ENCODE measurements around the gene ASTN1. TPM values are rescaled to one million over a fixed set of nuclear protein-coding genes. Genes with fewer than 3 reads are reported as not detected.

ASTN1 gene
- total and polyA plus RNA-seq, 4 experiments from 2014 or later = not detected

- H3K36me3 ChIP-seq (ENCODE audit: insufficient read depth, low read length) = no peaks in the 10 kb centered on the region
- no peak for DNase-seq
- Mint-ChIP-seq H3K9me3 (peaks cover 5 to 15% (median 9%) of the 10 kb centered on the region in 8 donors), H3K27ac (no peak overlapping the region), H3K4me3 (no peak overlapping the region), H3K36me3 (no peaks in the 10 kb centered on the region), H3K27me3 (peaks cover 0 to 2% of the 10 kb centered on the region in 2 donors), H3K4me1 (no peaks in the 10 kb centered on the region)
- CTCF ChIA-PET (ENCODE audit: partially characterized antibody) = no interaction called here
- H3K27ac ChIP-seq (ENCODE audit: low read depth, low read length) = no peak overlapping the region
- H3K4me3 ChIP-seq (ENCODE audit: low read length in 2 of 2) = no peak overlapping the region
- H3K27me3 ChIP-seq (ENCODE audit: insufficient read depth, low read length) = no peaks in the 10 kb centered on the region
- intact Hi-C loops (cut with micrococcal nuclease) = no loop called here
- POLR2A ChIA-PET (ENCODE audit: partially characterized antibody) = no interaction called here
- H3K9me3 ChIP-seq (ENCODE audit: control insufficient read depth in 1 of 2, low read length in 2 of 2) = no peaks in the 10 kb centered on the region
- H3K4me1 ChIP-seq (ENCODE audit: insufficient read depth, low read length) = no peaks in the 10 kb centered on the region
Measured at GRCh38 chr1:176942346-176942745, 222.2 kb downstream of the ASTN1 start.

DNA sequence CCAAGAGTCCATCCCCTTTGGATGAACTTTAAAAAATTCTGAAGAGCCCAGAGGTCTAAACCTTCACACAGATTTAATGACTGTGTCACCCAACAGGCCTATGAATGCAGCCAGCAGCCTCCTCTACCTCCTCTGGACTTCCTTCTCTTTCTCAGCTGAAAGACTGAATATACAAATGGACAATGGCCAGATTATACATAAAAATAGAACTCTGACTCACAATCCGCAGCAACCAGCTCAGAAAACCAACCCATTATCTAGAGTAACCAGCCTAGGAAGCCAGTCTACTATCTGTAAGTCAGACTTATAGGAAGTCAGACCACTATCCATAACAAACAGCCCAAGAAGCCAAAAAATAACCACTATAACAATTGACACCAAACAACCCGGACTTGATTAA lies 224.5 kb downstream of the ASTN1 start:
- Histone ChIP-seq H3K4me3 (ENCODE audit: low read length in 2 of 2) (no peak overlapping the region), H3K9me3 (ENCODE audit: control insufficient read depth in 1 of 2, low read length in 2 of 2) (no peaks in the 10 kb centered on the region), H3K27ac (ENCODE audit: low read depth, low read length) (no peak overlapping the region), H3K36me3 (ENCODE audit: insufficient read depth, low read length) (no peaks in the 10 kb centered on the region), H3K4me1 (ENCODE audit: insufficient read depth, low read length) (no peaks in the 10 kb centered on the region), H3K27me3 (ENCODE audit: insufficient read depth, low read length) (no peaks in the 10 kb centered on the region)
- ChIA-PET CTCF (ENCODE audit: partially characterized antibody) (no interaction called here), POLR2A (ENCODE audit: partially characterized antibody) (no interaction called here)
- no peak overlapping the region for H3K4me3 Mint-ChIP-seq
- peaks cover 0 to 2% of the 10 kb centered on the region in 2 donors for H3K27me3 Mint-ChIP-seq
- H3K4me1 Mint-ChIP-seq = no peaks in the 10 kb centered on the region
- no peak overlapping the region for H3K27ac Mint-ChIP-seq
- no peaks in the 10 kb centered on the region for H3K36me3 Mint-ChIP-seq
- intact Hi-C loops (cut with micrococcal nuclease) = no loop called here
- no peak for DNase-seq
- H3K9me3 Mint-ChIP-seq = peaks cover 5 to 15% (median 9%) of the 10 kb centered on the region in 8 donors

DNA sequence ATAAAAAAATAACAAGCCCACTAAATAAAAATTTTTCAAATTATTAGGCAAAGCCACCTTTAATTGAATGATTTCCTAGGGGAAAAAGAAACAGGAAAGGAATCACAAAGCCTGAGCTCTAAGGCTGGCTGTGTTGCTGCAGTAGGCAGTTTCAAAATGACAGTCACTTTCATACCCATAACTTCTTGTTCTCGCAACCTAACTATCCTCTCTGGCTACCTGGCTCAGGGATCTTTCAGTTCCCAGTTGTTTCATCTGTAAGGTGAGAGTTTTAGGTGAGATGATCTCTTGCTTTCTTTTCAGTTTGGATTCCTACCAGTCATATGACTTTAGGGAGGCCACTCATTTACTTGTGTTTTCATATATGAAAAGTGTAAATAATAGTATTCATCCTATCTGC lies 226.1 kb downstream of the ASTN1 start:
- Histone ChIP-seq H3K27ac (ENCODE audit: low read depth, low read length) (no peak overlapping the region), H3K9me3 (ENCODE audit: control insufficient read depth in 1 of 2, low read length in 2 of 2) (no peaks in the 10 kb centered on the region), H3K4me3 (ENCODE audit: low read length in 2 of 2) (no peak overlapping the region), H3K36me3 (ENCODE audit: insufficient read depth, low read length) (no peaks in the 10 kb centered on the region), H3K4me1 (ENCODE audit: insufficient read depth, low read length) (no peaks in the 10 kb centered on the region), H3K27me3 (ENCODE audit: insufficient read depth, low read length) (no peaks in the 10 kb centered on the region)
- Mint-ChIP-seq H3K4me3 (no peak overlapping the region), H3K27me3 (peaks cover 0 to 2% of the 10 kb centered on the region in 2 donors), H3K4me1 (no peaks in the 10 kb centered on the region), H3K27ac (no peak overlapping the region), H3K36me3 (no peaks in the 10 kb centered on the region), H3K9me3 (peaks cover 5 to 15% (median 9%) of the 10 kb centered on the region in 8 donors)
- ChIA-PET CTCF (ENCODE audit: partially characterized antibody) (no interaction called here), POLR2A (ENCODE audit: partially characterized antibody) (no interaction called here)
- DNase-seq = no peak
- intact Hi-C loops (cut with micrococcal nuclease) = no loop called here

- H3K36me3 Mint-ChIP-seq = no peaks in the 10 kb centered on the region
- no peak overlapping the region for H3K27ac Mint-ChIP-seq
- Histone ChIP-seq H3K4me1 (ENCODE audit: insufficient read depth, low read length) (no peaks in the 10 kb centered on the region), H3K4me3 (ENCODE audit: low read length in 2 of 2) (no peak overlapping the region), H3K27ac (ENCODE audit: low read depth, low read length) (no peak overlapping the region), H3K27me3 (ENCODE audit: insufficient read depth, low read length) (no peaks in the 10 kb centered on the region), H3K36me3 (ENCODE audit: insufficient read depth, low read length) (no peaks in the 10 kb centered on the region), H3K9me3 (ENCODE audit: control insufficient read depth in 1 of 2, low read length in 2 of 2) (no peaks in the 10 kb centered on the region)
- H3K4me1 Mint-ChIP-seq = no peaks in the 10 kb centered on the region
- peaks cover 0 to 2% of the 10 kb centered on the region in 2 donors for H3K27me3 Mint-ChIP-seq
- no peak for DNase-seq
- CTCF ChIA-PET (ENCODE audit: partially characterized antibody) = no interaction called here
- intact Hi-C loops (cut with micrococcal nuclease) = no loop called here
- H3K9me3 Mint-ChIP-seq = peaks cover 0 to 5% (median 2%) of the 10 kb centered on the region in 8 donors
- H3K4me3 Mint-ChIP-seq = no peak overlapping the region
- POLR2A ChIA-PET (ENCODE audit: partially characterized antibody) = no interaction called here
Measured at GRCh38 chr1:176934370-176934769, 230.1 kb downstream of the ASTN1 start.

DNA sequence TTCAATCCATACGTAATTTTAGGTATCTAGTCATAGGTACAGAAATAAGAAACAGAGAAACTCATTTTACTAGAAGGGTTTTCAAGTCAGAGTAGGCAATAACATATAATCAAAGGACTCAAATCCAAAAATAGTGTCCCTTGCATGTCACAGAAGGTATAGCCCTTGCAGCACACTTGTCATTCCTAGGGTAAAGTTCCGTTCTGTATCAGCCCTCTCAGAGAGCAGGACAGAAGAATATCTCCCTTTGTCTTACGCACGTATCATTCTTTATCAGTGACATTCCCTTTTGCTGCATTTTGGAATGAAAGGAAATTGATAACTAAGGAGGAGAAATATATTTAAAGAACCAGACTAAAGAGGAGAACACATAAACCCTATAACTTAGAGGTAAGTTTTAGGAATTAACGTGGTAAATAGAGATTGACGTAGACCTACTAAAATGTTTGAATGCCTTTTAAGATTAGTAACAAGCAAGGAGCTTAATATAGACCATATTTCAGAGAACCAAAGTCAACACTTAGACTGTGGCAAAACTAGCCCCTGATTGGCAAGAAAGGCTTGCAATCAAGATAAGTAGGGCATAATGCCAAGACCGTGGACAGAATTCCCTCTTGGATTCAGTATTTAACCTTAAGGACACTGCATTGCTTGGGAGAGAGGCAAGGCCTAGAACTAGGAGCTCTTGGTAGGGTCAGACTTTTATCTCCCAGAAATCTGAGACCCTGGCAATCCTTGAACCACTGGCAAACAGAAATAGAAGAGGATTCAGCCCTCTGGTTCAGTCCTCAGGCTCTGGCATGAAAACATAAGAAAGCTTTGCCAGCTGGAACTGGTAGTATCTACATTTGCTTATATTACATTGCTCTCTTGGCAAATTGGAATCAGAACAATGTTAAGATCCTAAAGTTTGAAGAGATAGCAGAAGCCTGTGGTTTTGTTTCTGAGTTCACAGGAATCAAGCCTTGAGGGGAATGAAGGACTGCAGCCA lies 232.1 kb downstream of the ASTN1 start:
- Histone ChIP-seq H3K4me3 (ENCODE audit: low read length in 2 of 2) (no peak overlapping the region), H3K27ac (ENCODE audit: low read depth, low read length) (no peak overlapping the region), H3K9me3 (ENCODE audit: control insufficient read depth in 1 of 2, low read length in 2 of 2) (no peaks in the 10 kb centered on the region), H3K27me3 (ENCODE audit: insufficient read depth, low read length) (no peaks in the 10 kb centered on the region), H3K4me1 (ENCODE audit: insufficient read depth, low read length) (no peaks in the 10 kb centered on the region), H3K36me3 (ENCODE audit: insufficient read depth, low read length) (no peaks in the 10 kb centered on the region)
- no peak overlapping the region for H3K27ac Mint-ChIP-seq
- peaks cover 0 to 7% (median 3%) of the 10 kb centered on the region in 8 donors for H3K9me3 Mint-ChIP-seq
- no peaks in the 10 kb centered on the region for H3K4me1 Mint-ChIP-seq
- H3K4me3 Mint-ChIP-seq = no peak overlapping the region
- POLR2A ChIA-PET (ENCODE audit: partially characterized antibody) = no interaction called here
- no peak for DNase-seq
- peaks cover 0 to 2% of the 10 kb centered on the region in 2 donors for H3K27me3 Mint-ChIP-seq
- CTCF ChIA-PET (ENCODE audit: partially characterized antibody) = no interaction called here
- intact Hi-C loops (cut with micrococcal nuclease) = no loop called here
- no peaks in the 10 kb centered on the region for H3K36me3 Mint-ChIP-seq

GRCh38 chr1:176931526-176931925 lies 233.0 kb downstream of the ASTN1 start:
- H3K27ac ChIP-seq (ENCODE audit: low read depth, low read length) = no peak overlapping the region
- Mint-ChIP-seq H3K4me1 (no peaks in the 10 kb centered on the region), H3K36me3 (no peaks in the 10 kb centered on the region), H3K27me3 (peaks cover 2% of the 10 kb centered on the region in 2 donors), H3K27ac (no peak overlapping the region), H3K9me3 (peaks cover 0 to 9% (median 3%) of the 10 kb centered on the region in 8 donors), H3K4me3 (no peak overlapping the region)
- POLR2A ChIA-PET (ENCODE audit: partially characterized antibody) = no interaction called here
- no peak for DNase-seq
- no peaks in the 10 kb centered on the region for H3K4me1 ChIP-seq (ENCODE audit: insufficient read depth, low read length)
- no peak overlapping the region for H3K4me3 ChIP-seq (ENCODE audit: low read length in 2 of 2)
- intact Hi-C loops (cut with micrococcal nuclease) = no loop called here
- no peaks in the 10 kb centered on the region for H3K27me3 ChIP-seq (ENCODE audit: insufficient read depth, low read length)
- CTCF ChIA-PET (ENCODE audit: partially characterized antibody) = no interaction called here
- no peaks in the 10 kb centered on the region for H3K9me3 ChIP-seq (ENCODE audit: control insufficient read depth in 1 of 2, low read length in 2 of 2)
- no peaks in the 10 kb centered on the region for H3K36me3 ChIP-seq (ENCODE audit: insufficient read depth, low read length)

DNA sequence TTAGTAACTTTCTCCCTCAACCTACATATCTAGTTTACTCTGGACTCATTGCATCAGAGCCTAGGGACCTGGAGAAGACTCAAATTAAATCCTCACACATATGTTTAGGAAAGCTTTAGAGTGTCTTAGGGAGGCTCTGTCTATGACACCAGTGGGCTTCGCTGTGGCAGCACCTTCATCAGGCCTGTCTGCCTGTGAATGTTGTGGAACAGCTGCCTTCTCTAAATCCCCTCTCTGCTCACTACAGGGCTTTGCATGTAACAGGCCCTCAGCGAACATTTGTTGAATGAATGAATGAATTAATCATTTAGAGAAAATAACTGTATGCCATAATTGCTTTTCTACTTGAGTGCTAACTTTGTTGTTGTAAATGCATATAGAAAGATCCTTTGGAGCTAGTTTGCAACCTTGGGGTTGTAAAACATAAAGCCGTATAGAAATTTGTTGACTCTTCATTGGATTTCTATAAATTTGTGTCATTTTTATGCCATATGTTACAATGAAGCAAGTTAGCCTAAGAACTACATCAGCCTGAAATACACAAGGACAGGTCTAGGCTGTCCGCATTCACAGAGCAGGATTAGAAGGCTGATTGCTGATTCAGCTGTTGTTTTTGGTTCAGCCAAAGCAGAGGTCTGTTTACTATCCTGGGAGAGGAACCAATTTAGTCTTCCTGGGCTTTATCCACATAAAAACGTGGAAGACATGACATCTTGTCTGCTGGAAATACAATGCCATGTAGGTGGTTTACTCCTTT lies 238.0 kb downstream of the ASTN1 start:
- no peak overlapping the region for H3K4me3 Mint-ChIP-seq
- H3K27me3 ChIP-seq (ENCODE audit: insufficient read depth, low read length) = no peaks in the 10 kb centered on the region
- peaks cover 0 to 9% (median 3%) of the 10 kb centered on the region in 8 donors for H3K9me3 Mint-ChIP-seq
- ChIA-PET POLR2A (ENCODE audit: partially characterized antibody) (no interaction called here), CTCF (ENCODE audit: partially characterized antibody) (interaction anchor here (1.1 kb wide), 1 partner anchor 9 kb away, joined by 3 read pairs; no protein-coding TSS in a partner anchor)
- H3K27me3 Mint-ChIP-seq = peaks cover 1 to 3% of the 10 kb centered on the region in 2 donors
- intact Hi-C loops (cut with micrococcal nuclease) = no loop called here
- H3K4me3 ChIP-seq (ENCODE audit: low read length in 2 of 2) = no peak overlapping the region
- no peaks in the 10 kb centered on the region for H3K4me1 ChIP-seq (ENCODE audit: insufficient read depth, low read length)
- H3K4me1 Mint-ChIP-seq = no peaks in the 10 kb centered on the region
- no peak overlapping the region for H3K27ac Mint-ChIP-seq
- no peak overlapping the region for H3K27ac ChIP-seq (ENCODE audit: low read depth, low read length)
- H3K36me3 ChIP-seq (ENCODE audit: insufficient read depth, low read length) = no peaks in the 10 kb centered on the region
- H3K9me3 ChIP-seq (ENCODE audit: control insufficient read depth in 1 of 2, low read length in 2 of 2) = no peaks in the 10 kb centered on the region
- no peaks in the 10 kb centered on the region for H3K36me3 Mint-ChIP-seq
- no peak for DNase-seq

Data from CD4-positive, alpha-beta memory T cell (primary cell).